ENCODE results near the gene RAC2.

The RAC2 gene

DNA sequence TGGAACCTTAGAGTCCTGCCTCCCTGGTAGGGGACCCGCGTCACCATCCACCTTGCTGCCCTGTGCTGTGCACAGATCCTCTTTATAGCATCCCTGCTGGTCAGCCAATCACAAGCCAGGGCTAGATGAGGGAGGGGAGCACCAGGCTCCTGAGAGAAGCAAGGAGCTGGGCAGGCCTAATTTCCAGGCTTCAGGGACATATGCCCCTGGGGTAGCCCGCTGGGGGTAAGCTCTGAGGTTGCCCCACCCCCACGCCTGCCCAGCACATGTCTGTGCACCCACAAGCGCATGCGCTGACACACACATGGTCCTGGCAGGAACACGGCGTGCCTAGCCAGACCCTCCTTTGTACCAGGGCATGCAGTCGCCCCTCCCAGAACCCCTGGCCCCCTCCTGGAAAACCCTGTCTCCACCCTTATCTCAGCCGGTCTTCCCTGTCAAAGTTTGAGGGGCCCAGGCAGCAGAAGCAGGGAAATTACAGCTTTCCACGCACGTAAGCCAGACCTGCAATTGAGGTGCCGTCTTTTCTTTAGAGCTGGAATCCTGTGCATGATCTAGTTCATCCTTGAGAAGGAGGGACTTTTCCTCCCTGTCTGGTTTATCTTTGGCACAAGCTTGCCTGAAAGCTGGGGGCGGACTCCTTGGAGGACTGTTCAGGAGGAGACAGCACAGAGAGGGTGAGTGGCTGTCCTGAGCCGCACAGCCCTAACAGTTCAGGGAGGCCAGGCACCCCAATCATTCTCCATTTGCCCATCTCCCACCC, 33.8 kb downstream of the RAC2 start:
- H3K4me3 ChIP-seq (ENCODE audit: control insufficient read depth, low read depth, low read length) = no peak overlapping the region
- TF ChIP-seq, protein P1, sequence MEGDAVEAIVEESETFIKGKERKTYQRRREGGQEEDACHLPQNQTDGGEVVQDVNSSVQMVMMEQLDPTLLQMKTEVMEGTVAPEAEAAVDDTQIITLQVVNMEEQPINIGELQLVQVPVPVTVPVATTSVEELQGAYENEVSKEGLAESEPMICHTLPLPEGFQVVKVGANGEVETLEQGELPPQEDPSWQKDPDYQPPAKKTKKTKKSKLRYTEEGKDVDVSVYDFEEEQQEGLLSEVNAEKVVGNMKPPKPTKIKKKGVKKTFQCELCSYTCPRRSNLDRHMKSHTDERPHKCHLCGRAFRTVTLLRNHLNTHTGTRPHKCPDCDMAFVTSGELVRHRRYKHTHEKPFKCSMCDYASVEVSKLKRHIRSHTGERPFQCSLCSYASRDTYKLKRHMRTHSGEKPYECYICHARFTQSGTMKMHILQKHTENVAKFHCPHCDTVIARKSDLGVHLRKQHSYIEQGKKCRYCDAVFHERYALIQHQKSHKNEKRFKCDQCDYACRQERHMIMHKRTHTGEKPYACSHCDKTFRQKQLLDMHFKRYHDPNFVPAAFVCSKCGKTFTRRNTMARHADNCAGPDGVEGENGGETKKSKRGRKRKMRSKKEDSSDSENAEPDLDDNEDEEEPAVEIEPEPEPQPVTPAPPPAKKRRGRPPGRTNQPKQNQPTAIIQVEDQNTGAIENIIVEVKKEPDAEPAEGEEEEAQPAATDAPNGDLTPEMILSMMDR (IDR thresholded peaks at IDR 0.05; ENCODE audit: control insufficient read depth, insufficient read depth, low read depth, low read length, missing control alignments) = no peak
- DNase-seq (ENCODE audit: low read depth) = no peak

DNA sequence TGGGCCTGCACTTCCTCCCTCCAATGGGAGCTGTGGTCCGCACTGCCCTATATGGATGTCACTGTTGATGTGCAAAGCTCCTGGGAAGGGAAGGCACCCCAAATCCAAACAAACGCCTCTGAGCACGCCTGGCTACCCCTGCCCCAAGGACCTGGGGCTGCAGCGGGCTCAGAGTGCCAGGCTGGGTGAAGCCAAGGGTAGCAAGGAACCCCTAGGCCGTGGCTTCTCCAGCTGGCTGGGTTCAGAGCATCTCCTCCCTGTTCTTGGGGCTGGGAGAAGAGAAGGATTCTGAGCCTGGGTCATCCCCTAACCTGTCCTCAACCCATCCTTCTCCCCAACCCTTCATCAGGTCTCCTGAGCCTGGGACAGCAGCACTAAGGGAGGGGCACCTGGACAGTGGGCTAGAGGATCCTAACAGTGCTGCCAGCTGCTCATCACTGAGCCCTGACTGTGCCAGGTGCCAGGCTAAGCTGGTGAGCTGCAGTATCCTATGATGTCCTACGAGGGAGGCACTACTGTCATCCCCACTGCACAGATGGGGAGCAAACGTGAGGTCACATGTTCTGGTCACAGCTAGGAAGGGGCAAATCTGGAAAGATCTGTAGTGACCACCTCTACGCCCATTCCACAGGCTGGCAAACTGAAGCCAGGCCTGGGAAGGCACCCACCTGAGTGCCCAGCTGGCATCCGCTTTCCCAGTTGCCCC, 34.8 kb downstream of the RAC2 start:
- DNase-seq (ENCODE audit: low read depth) = no peak
- TF ChIP-seq, protein P1 (IDR thresholded peaks at IDR 0.05; ENCODE audit: control insufficient read depth, insufficient read depth, low read depth, low read length, missing control alignments) = no peak
- H3K4me3 ChIP-seq (ENCODE audit: control insufficient read depth, low read depth, low read length) = no peak overlapping the region

DNA sequence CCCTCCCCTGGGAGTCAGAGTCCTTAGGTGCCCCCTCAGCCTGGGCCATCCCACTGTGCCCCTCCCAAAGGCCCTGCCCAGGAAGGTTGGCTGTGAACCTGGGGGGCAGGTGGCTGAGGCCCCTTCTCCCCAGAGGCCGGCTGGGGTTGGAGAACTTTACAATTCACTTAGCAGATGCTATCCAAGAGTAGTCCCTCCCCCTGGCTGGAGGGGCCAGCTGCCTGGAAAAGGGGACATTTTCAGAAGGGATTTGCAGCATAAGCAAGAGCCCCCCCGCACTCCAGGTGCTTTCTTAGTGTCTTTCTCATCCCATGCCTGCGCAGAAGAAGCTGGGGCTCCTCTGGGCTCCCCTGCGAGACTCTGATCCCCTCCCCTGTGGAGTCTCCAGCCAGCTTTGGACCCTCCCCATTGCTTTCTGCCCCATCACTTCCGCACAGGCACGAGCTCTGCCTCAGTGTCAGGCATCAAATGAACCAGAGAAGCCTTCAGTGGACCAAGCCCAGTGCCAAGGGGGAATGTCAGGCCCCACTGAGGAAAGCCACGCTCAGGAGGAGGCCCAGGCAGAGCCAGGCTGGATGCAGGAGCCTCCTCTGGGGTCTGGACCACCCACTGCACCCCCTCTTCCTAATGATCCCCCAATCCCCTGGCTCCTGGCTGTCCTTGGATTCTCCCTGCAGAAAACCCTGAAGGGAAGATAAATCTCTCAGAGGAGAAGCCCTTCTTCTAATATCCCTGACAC, 35.5 kb downstream of the RAC2 start:
- TF ChIP-seq, protein P1 (IDR thresholded peaks at IDR 0.05; ENCODE audit: control insufficient read depth, insufficient read depth, low read depth, low read length, missing control alignments) = no peak
- DNase-seq (ENCODE audit: low read depth) = no peak
- no peak overlapping the region for H3K4me3 ChIP-seq (ENCODE audit: control insufficient read depth, low read depth, low read length)

DNA sequence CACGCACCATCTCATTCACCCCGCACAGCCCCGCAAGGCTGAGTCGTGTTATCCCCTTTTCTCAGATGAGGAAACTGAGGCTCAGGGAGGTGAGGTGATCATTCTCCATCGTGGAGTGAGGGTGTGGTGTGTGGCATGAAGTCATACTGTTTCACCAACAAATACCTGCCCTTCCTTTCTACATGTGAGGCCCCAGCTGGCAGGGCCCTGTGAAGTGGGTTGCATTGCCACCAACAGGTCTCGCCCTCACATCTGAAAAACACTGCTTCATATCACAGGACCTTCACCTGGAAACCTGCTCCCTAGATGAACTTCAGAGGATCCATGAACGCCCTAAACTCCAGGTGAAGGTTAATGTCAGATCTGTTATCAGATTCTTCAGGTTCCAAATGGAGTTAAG, 36.1 kb downstream of the RAC2 start:
- TF ChIP-seq, protein P1 (IDR thresholded peaks at IDR 0.05; ENCODE audit: control insufficient read depth, insufficient read depth, low read depth, low read length, missing control alignments) = no peak
- no peak overlapping the region for H3K4me3 ChIP-seq (ENCODE audit: control insufficient read depth, low read depth, low read length)
- DNase-seq (ENCODE audit: low read depth) = no peak

DNA sequence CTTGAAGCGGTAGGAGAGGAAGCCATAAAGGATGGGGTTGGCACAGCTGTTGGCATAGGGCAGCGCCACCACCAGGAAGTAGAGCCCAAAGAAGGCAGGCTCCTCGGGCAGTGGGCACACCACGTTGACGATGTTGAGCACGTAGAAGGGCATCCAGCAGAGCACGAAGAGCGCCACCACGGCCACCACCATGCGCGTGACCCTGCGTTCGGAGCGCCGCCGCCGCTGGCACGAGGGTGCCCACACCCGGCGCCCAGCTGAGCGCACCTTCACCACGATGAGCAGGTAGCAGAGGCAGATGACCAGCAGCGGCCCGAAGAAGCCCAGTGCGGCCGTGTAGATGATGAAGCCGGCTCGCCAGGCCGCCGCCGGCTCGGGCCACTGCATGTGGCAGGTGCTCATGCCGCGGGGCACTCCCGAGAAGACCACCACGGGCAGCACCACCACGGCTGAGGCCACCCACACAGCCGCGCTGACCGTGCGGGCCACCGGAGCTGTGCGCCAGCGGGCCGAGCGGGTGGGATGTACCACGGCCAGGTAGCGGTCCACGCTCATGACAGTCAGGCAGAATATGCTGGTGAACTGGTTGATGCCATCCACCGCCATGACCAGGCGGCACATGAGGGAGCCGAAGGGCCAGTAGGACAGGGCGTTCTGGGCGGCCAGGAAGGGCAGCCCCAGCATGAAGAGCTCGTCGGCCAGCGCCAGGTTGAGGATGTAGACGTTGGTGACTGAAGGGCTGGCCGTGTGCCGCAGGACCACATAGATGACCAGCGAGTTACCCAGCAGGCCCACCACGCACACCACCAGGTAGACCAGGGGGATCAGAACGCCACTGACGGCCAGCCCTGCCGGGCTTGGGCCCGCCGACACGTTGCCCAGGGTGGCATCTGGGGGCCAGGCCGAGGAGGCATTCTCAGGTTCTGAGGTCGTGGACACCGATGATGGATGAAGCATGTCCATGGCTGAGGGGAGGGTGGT, 36.9 kb downstream of the RAC2 start:
- no peak overlapping the region for H3K4me3 ChIP-seq (ENCODE audit: control insufficient read depth, low read depth, low read length)
- DNase-seq (ENCODE audit: low read depth) = no peak
- TF ChIP-seq, protein P1 (IDR thresholded peaks at IDR 0.05; ENCODE audit: control insufficient read depth, insufficient read depth, low read depth, low read length, missing control alignments) = no peak

All from AG09309 (cell line).